Tibial artery (tissue), 4 donors: ENCODE data around the gene MASTL.

ENCODE experiments used
- DNase-seq, 2 donors: peaks; one replicate each; pipeline ENCODE4 v3.0.0-alpha.2; 2019
- H3K27ac ChIP-seq, 2 donors: fragments of 200-600 bp; sonication (generic) in 1 of 2; 1 replicate in 1 of 2; 2 replicates in 1 of 2; pipeline ENCODE4 v1.5.1; 2018 to 2019; ENCODE audit warnings: mild to moderate bottlenecking in 1 of 2
- H3K27me3 ChIP-seq, 2 donors: fragments of 200-600 bp; sonication (generic) in 1 of 2; one replicate each; pipeline versions ENCODE4 v1.5.1 to v1.6.0; 2016 to 2019
- H3K36me3 ChIP-seq, 3 donors: fragments of 200-600 bp; sonication (generic) in 2 of 3; one replicate each; pipeline ENCODE4 v1.5.1; 2016 to 2019; ENCODE audit warnings: mild to moderate bottlenecking in 2 of 3
- H3K4me1 ChIP-seq, 4 donors: fragments of 200-600 bp; sonication (generic) in 2 of 4; 1 replicate in 3 of 4; 2 replicates in 1 of 4; pipeline ENCODE4 v1.5.1; 2016 to 2019
- H3K4me3 ChIP-seq, 2 donors: fragments of 200-600 bp; sonication (generic) in 1 of 2; 1 replicate in 1 of 2; 2 replicates in 1 of 2; pipeline ENCODE4 v1.5.1; 2018 to 2019; ENCODE audit warnings: mild to moderate bottlenecking in 2 of 2
- H3K9me3 ChIP-seq, 3 donors: fragments of 200-600 bp; sonication (generic) in 1 of 3; one replicate each; pipeline ENCODE4 v1.5.1; 2016 to 2019
- intact Hi-C: fragments of 100-400 bp; cut with DNase I; formaldehyde crosslinking; loops from one replicate; pipeline ENCODE4 v1.15.0; 2023; ENCODE audit warnings: low total_unique reads
- TF ChIP-seq, protein P1 (sequence below), 2 experiments: fragments of 200-600 bp in 1 of 2; fragments of 450-650 bp in 1 of 2; IDR thresholded peaks; one replicate each; pipeline ENCODE4 v1.5.1; 2017 to 2019; ENCODE audit warnings: antibody characterized with exemption in 2 of 2, mild to moderate bottlenecking in 1 of 2, moderate library complexity in 1 of 2

The MASTL gene

DNA sequence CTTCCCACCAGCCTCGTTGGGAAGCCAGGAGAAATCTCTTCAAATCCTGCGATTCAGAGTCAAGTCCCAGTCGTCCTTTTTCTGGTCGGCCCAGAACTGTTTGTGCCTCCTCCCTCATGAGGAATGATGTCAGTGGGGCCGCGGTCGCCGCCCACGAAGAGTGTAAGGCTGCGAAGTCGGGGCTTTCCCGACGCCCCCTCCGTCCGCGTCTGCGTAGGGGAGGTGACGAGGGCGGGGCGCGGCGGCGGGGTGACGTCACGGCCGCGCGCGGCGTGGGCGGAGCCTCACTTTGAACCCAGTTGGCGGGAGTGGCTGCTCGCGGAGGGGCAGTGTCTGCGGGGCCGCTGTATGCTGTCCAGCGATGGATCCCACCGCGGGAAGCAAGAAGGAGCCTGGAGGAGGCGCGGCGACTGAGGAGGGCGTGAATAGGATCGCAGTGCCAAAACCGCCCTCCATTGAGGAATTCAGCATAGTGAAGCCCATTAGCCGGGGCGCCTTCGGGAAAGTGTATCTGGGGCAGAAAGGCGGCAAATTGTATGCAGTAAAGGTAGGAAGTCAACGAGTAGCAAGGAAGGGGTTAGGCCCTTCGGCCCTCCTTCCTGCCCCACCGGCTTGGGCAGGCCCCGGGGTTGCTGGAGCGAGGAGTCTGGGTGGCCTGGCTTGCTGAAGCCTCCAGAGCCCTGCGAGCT, at the start of gene MASTL:
Gene MASTL, plus strand, starts transcription at position 287 of the 689 bp plus-strand sequence. Its CDS starts 75 bp downstream, at position 362.
- Histone ChIP-seq H3K36me3 (peaks cover 0 to 12% (median 9%) of the 10 kb centered on the region in 3 donors), H3K27ac (peak within 1 kb of the TSS; percentile 95 to 100), H3K4me1 (peaks cover 0 to 37% (median 14%) of the 10 kb centered on the region in 4 donors), H3K4me3 (peak within 1 kb of the TSS; percentile 61 to 94), H3K27me3 (no peaks in the 10 kb centered on the region), H3K9me3 (no peaks in the 10 kb centered on the region)
- DNase-seq, result peak; percentile 95 to 96
- TF ChIP-seq, protein P1, sequence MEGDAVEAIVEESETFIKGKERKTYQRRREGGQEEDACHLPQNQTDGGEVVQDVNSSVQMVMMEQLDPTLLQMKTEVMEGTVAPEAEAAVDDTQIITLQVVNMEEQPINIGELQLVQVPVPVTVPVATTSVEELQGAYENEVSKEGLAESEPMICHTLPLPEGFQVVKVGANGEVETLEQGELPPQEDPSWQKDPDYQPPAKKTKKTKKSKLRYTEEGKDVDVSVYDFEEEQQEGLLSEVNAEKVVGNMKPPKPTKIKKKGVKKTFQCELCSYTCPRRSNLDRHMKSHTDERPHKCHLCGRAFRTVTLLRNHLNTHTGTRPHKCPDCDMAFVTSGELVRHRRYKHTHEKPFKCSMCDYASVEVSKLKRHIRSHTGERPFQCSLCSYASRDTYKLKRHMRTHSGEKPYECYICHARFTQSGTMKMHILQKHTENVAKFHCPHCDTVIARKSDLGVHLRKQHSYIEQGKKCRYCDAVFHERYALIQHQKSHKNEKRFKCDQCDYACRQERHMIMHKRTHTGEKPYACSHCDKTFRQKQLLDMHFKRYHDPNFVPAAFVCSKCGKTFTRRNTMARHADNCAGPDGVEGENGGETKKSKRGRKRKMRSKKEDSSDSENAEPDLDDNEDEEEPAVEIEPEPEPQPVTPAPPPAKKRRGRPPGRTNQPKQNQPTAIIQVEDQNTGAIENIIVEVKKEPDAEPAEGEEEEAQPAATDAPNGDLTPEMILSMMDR (IDR thresholded peaks at IDR 0.05), result no peak
- intact Hi-C loops, result loop anchor here (5.0 kb wide), 1 partner anchor 87 kb away; the partner anchor contains the start of gene ACBD5

DNA sequence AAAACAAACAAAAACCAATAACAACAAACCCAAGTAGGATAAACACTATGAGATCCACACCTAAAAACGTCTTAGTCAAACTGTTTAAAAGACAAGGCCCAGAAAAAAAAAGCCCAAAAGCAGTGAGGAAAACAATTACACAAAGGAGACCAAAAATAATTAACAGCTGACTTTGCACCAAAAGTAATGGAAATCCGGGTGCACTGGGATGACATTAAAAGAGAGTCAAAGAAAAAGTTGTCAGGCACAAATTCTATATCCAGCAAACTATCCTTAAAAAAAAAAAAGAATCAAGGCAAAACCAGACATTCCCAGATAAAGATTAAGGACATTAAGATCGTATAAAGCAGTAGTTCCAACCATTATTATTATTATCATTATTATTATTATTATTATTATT, 47.0 kb upstream of the MASTL start:
- Histone ChIP-seq H3K27me3 (no peaks in the 10 kb centered on the region), H3K9me3 (no peaks in the 10 kb centered on the region), H3K36me3 (peaks cover 40 to 58% (median 49%) of the 10 kb centered on the region in 3 donors), H3K4me1 (no peaks in the 10 kb centered on the region), H3K4me3 (no peak overlapping the region), H3K27ac (no peak overlapping the region)
- intact Hi-C loops, result no loop called here
- no peak for DNase-seq
- TF ChIP-seq, protein P1 (IDR thresholded peaks at IDR 0.05), result no peak

- TF ChIP-seq, protein P1 (IDR thresholded peaks at IDR 0.05), result no peak
- Histone ChIP-seq H3K4me3 (no peak overlapping the region), H3K27ac (no peak overlapping the region), H3K36me3 (peaks cover 52 to 79% (median 75%) of the 10 kb centered on the region in 3 donors), H3K27me3 (no peaks in the 10 kb centered on the region), H3K4me1 (no peaks in the 10 kb centered on the region), H3K9me3 (no peaks in the 10 kb centered on the region)
- DNase-seq, result no peak
- intact Hi-C loops, result no loop called here
Observed at GRCh38 chr10:27134371-27134770, 20.8 kb upstream of the MASTL start.

- Histone ChIP-seq H3K9me3 (no peaks in the 10 kb centered on the region), H3K27ac (no peak overlapping the region), H3K4me3 (no peak overlapping the region), H3K4me1 (no peaks in the 10 kb centered on the region), H3K27me3 (no peaks in the 10 kb centered on the region), H3K36me3 (peaks cover 30 to 71% (median 62%) of the 10 kb centered on the region in 3 donors)
- intact Hi-C loops, result no loop called here
- no peak for DNase-seq
- TF ChIP-seq, protein P1 (IDR thresholded peaks at IDR 0.05), result no peak
Observed at GRCh38 chr10:27138277-27138676, 16.9 kb upstream of the MASTL start.

DNA sequence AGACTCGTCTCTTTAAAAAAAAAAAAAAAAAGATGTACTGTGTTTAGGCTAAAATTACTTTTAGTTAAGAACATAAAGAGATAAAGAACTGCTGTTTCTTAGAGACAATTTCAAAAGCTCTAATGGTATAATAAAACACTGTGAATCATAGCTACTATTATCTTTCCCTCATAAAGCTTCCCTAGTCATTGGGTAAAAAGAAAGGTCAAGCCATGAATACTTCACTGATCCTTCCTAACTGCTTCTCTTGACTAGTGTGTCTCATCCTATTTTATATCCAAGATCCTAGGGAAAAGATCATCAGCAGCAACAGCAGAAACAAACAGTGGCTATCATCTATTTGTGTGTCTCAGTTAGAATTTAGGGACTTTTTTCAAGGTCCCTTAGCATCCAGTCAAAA, 11.5 kb upstream of the MASTL start:
- Histone ChIP-seq H3K27ac (no peak overlapping the region), H3K36me3 (peaks cover 57 to 88% (median 59%) of the 10 kb centered on the region in 3 donors), H3K4me3 (no peak overlapping the region), H3K9me3 (no peaks in the 10 kb centered on the region), H3K4me1 (no peaks in the 10 kb centered on the region), H3K27me3 (no peaks in the 10 kb centered on the region)
- intact Hi-C loops, result no loop called here
- TF ChIP-seq, protein P1 (IDR thresholded peaks at IDR 0.05), result no peak
- no peak for DNase-seq
